HEK293 (cell line): Measurements from ENCODE around the gene GPR153.

Source experiments
- CTCF ChIA-PET: fragments of 350-600 bp; formaldehyde crosslinking; extraction: SDS; loops from one replicate; lab custom pipeline; 2021; ENCODE audit warnings: antibody characterized with exemption; lab: Yijun Ruan, JAX
- POLR2A ChIA-PET: fragments of 300-600 bp; formaldehyde crosslinking; extraction: SDS; loops from one replicate; lab custom pipeline; 2020; ENCODE audit warnings: antibody characterized with exemption, inconsistent platforms; lab: Yijun Ruan, JAX
- H3K27ac ChIP-seq: fragments of 200-500 bp; sonication (Bioruptor generic); 2 replicates; pipeline ENCODE4 v1.5.1; 2014; ENCODE audit warnings: low read depth, low read length, control low read depth, inconsistent platforms; ENCODE audit errors: extremely low read depth
- H3K36me3 ChIP-seq, 2 experiments: fragments of 200-500 bp in 1 of 2; sonication (Bioruptor generic) in 1 of 2; 1 replicate in 1 of 2; 2 replicates in 1 of 2; pipeline ENCODE4 v1.5.1; 2014 to 2017; ENCODE audit warnings: inconsistent platforms in 2 of 2, low read length in 2 of 2; ENCODE audit not compliant: control insufficient read depth in 2 of 2, insufficient read depth in 1 of 2
- H3K4me1 ChIP-seq: fragments of 200-500 bp; sonication (Bioruptor generic); 2 replicates; pipeline ENCODE4 v1.5.1; 2014; ENCODE audit warnings: mild to moderate bottlenecking, low read length, inconsistent platforms; ENCODE audit not compliant: control insufficient read depth, insufficient read depth
- H3K4me3 ChIP-seq: 2 replicates; pipeline ENCODE4 v1.5.1; 2011; ENCODE audit warnings: low read depth, mild to moderate bottlenecking, control low read depth, low read length, moderate library complexity
- H3K9me3 ChIP-seq: fragments of 200-500 bp; sonication (Bioruptor generic); 2 replicates; pipeline ENCODE4 v1.5.1; 2014; ENCODE audit warnings: low read depth, low read length, inconsistent platforms; ENCODE audit not compliant: control insufficient read depth, insufficient read depth
- ELK4 ChIP-seq: IDR thresholded peaks from 2 replicates; pipeline ENCODE4 v1.6.1; 2011; ENCODE audit warnings: mild to moderate bottlenecking, low read depth, low read length, borderline replicate concordance
- FEZF1 ChIP-seq: fragments of 450-650 bp; formaldehyde crosslinking; IDR thresholded peaks from 2 replicates; pipeline ENCODE4 v1.5.1; 2016; ENCODE audit warnings: missing biosample characterization, missing genetic modification characterization
- KLF1 ChIP-seq: fragments of 450-650 bp; formaldehyde crosslinking; IDR thresholded peaks from 2 replicates; pipeline ENCODE4 v1.5.1; 2016; ENCODE audit warnings: missing biosample characterization, missing genetic modification characterization
- KLF16 ChIP-seq: fragments of 450-650 bp; formaldehyde crosslinking; IDR thresholded peaks from 2 replicates; pipeline ENCODE4 v1.5.1; 2017; ENCODE audit warnings: missing biosample characterization, missing genetic modification characterization
- KLF8 ChIP-seq: fragments of 450-650 bp; formaldehyde crosslinking; IDR thresholded peaks from 2 replicates; pipeline ENCODE4 v1.5.1; 2016; ENCODE audit warnings: missing biosample characterization, missing genetic modification characterization
- OVOL3 ChIP-seq: fragments of 450-650 bp; formaldehyde crosslinking; IDR thresholded peaks from 2 replicates; pipeline ENCODE4 v1.5.1; 2016; ENCODE audit warnings: missing biosample characterization, missing genetic modification characterization
- SP2 ChIP-seq: fragments of 450-650 bp; formaldehyde crosslinking; IDR thresholded peaks from 2 replicates; pipeline ENCODE4 v1.5.1; 2016; ENCODE audit warnings: missing biosample characterization, missing genetic modification characterization
- TCF7L2 ChIP-seq: IDR thresholded peaks from 2 replicates; pipeline ENCODE4 v1.6.1; 2011; ENCODE audit warnings: low read depth, mild to moderate bottlenecking, inconsistent platforms, low read length, moderate library complexity, borderline replicate concordance
- ZBTB44 ChIP-seq: fragments of 450-650 bp; IDR thresholded peaks from 2 replicates; pipeline ENCODE4 v1.5.1; 2018; ENCODE audit warnings: missing biosample characterization, mild to moderate bottlenecking, missing genetic modification characterization
- ZBTB6 ChIP-seq: fragments of 450-650 bp; formaldehyde crosslinking; IDR thresholded peaks from 2 replicates; pipeline ENCODE4 v1.5.1; 2017; ENCODE audit warnings: missing biosample characterization, missing genetic modification characterization
- ZFP3 ChIP-seq: fragments of 450-650 bp; formaldehyde crosslinking; IDR thresholded peaks from 2 replicates; pipeline ENCODE4 v1.5.1; 2016; ENCODE audit warnings: low read depth, missing biosample characterization, missing genetic modification characterization
- ZNF10 ChIP-seq: fragments of 450-650 bp; formaldehyde crosslinking; IDR thresholded peaks from 2 replicates; pipeline ENCODE4 v1.5.1; 2017; ENCODE audit warnings: missing biosample characterization, missing genetic modification characterization
- ZNF140 ChIP-seq: fragments of 450-650 bp; formaldehyde crosslinking; IDR thresholded peaks from 2 replicates; pipeline ENCODE4 v1.5.1; 2016; ENCODE audit warnings: missing biosample characterization, missing genetic modification characterization
- ZNF211 ChIP-seq: fragments of 450-650 bp; formaldehyde crosslinking; IDR thresholded peaks from 2 replicates; pipeline ENCODE4 v1.5.1; 2016; ENCODE audit warnings: low read depth, missing biosample characterization, missing genetic modification characterization
- ZNF280D ChIP-seq: fragments of 450-650 bp; formaldehyde crosslinking; IDR thresholded peaks from 2 replicates; pipeline ENCODE4 v1.5.1; 2016; ENCODE audit warnings: missing biosample characterization, missing genetic modification characterization
- ZNF416 ChIP-seq: fragments of 450-650 bp; formaldehyde crosslinking; IDR thresholded peaks from 2 replicates; pipeline ENCODE4 v1.5.1; 2016; ENCODE audit warnings: missing biosample characterization, missing genetic modification characterization
- ZNF426 ChIP-seq: fragments of 450-650 bp; formaldehyde crosslinking; IDR thresholded peaks from 2 replicates; pipeline ENCODE4 v1.5.1; 2017; ENCODE audit warnings: missing biosample characterization, missing genetic modification characterization, mild to moderate bottlenecking, inconsistent platforms, moderate library complexity
- ZNF433 ChIP-seq: fragments of 450-650 bp; formaldehyde crosslinking; IDR thresholded peaks from 2 replicates; pipeline ENCODE4 v1.5.1; 2016; ENCODE audit warnings: missing biosample characterization, missing genetic modification characterization, low read depth
- ZNF473 ChIP-seq: fragments of 450-650 bp; formaldehyde crosslinking; IDR thresholded peaks from 2 replicates; pipeline ENCODE4 v1.5.1; 2017; ENCODE audit warnings: missing biosample characterization, missing genetic modification characterization
- ZNF510 ChIP-seq: fragments of 450-650 bp; formaldehyde crosslinking; IDR thresholded peaks from 2 replicates; pipeline ENCODE4 v1.5.1; 2018; ENCODE audit warnings: mild to moderate bottlenecking, missing genetic modification characterization, missing biosample characterization; ENCODE audit not compliant: insufficient replicate concordance
- ZNF571 ChIP-seq: fragments of 450-650 bp; formaldehyde crosslinking; IDR thresholded peaks from 2 replicates; pipeline ENCODE4 v1.5.0; 2017; ENCODE audit warnings: missing biosample characterization, missing genetic modification characterization
- ZNF621 ChIP-seq: fragments of 450-650 bp; formaldehyde crosslinking; IDR thresholded peaks from 2 replicates; pipeline ENCODE4 v1.5.1; 2017; ENCODE audit warnings: missing biosample characterization, missing genetic modification characterization
- ZNF623 ChIP-seq: fragments of 450-650 bp; formaldehyde crosslinking; IDR thresholded peaks from 2 replicates; pipeline ENCODE4 v1.5.1; 2016; ENCODE audit warnings: missing biosample characterization, missing genetic modification characterization
- ZNF747 ChIP-seq: fragments of 450-650 bp; formaldehyde crosslinking; IDR thresholded peaks from 2 replicates; pipeline ENCODE4 v1.5.1; 2016; ENCODE audit warnings: missing biosample characterization, missing genetic modification characterization
- ZNF76 ChIP-seq: fragments of 450-650 bp; formaldehyde crosslinking; IDR thresholded peaks from 2 replicates; pipeline ENCODE4; 2016; ENCODE audit warnings: low read depth, missing biosample characterization, missing genetic modification characterization, borderline replicate concordance
- ZNF830 ChIP-seq: fragments of 450-650 bp; IDR thresholded peaks from 2 replicates; pipeline ENCODE4 v1.5.0; 2018; ENCODE audit warnings: missing biosample characterization, missing genetic modification characterization, low read depth, mild to moderate bottlenecking, moderate library complexity
- ZNF843 ChIP-seq: fragments of 450-650 bp; formaldehyde crosslinking; IDR thresholded peaks from 2 replicates; pipeline ENCODE4 v1.5.1; 2016; ENCODE audit warnings: missing biosample characterization, missing genetic modification characterization
- ZSCAN23 ChIP-seq: fragments of 450-650 bp; formaldehyde crosslinking; IDR thresholded peaks from 2 replicates; pipeline ENCODE4 v1.5.1; 2016; ENCODE audit warnings: missing biosample characterization, missing genetic modification characterization

The GPR153 gene

GRCh38 chr1:6274102-6274501 is 13.2 kb upstream of the GPR153 start:
- H3K4me3 ChIP-seq, result no peak overlapping the region
- TF ChIP-seq ZNF621 (tag by site-specific recombination), result no peak
- peaks cover 0 to 15% of the 10 kb centered on the region in 2 experiments; a peak in 1 of 3 replicates for H3K36me3 ChIP-seq
- ChIA-PET POLR2A (no interaction called here), CTCF (no interaction called here)
- no peak overlapping the region for H3K27ac ChIP-seq
- H3K4me1 ChIP-seq, result peaks cover 36% of the 10 kb centered on the region
- H3K9me3 ChIP-seq, result no peaks in the 10 kb centered on the region

- H3K4me3 ChIP-seq, result no peak overlapping the region
- ChIA-PET CTCF (interaction anchor here (0.6 to 0.9 kb wide), 4 partner anchors 25 to 226 kb away, joined by 3 to 4 read pairs (median 3); no protein-coding TSS in a partner anchor), POLR2A (no interaction called here)
- peaks cover 0 to 8% of the 10 kb centered on the region in 2 experiments; a peak in 1 of 3 replicates for H3K36me3 ChIP-seq
- no peak overlapping the region for H3K27ac ChIP-seq
- H3K9me3 ChIP-seq, result no peaks in the 10 kb centered on the region
- peaks cover 36% of the 10 kb centered on the region for H3K4me1 ChIP-seq
- TF ChIP-seq ZNF843, result no peak
- no peak for TF ChIP-seq ZNF473 (tag by site-specific recombination)
- TF ChIP-seq ZNF571, result no peak
- TF ChIP-seq ZNF211, result no peak
- no peak for TF ChIP-seq ZFP3 (tag by site-specific recombination)
- no peak for TF ChIP-seq ZNF830 (tag by site-specific recombination)
- TF ChIP-seq ZBTB6 (tag by site-specific recombination), result no peak
- no peak for TF ChIP-seq ZBTB44 (tag by site-specific recombination)
- no peak for TF ChIP-seq ZNF10
- no peak for TF ChIP-seq ZNF623 (tag by site-specific recombination)
- TF ChIP-seq ZNF280D (tag by site-specific recombination), result no peak
- TF ChIP-seq ZNF140 (tag by site-specific recombination), result no peak
- no peak for TF ChIP-seq OVOL3
- no peak for TF ChIP-seq ZNF510 (tag by site-specific recombination)
- TF ChIP-seq ELK4, result no peak
- no peak for TF ChIP-seq ZNF426 (tag by site-specific recombination)
- TF ChIP-seq ZSCAN23 (tag by site-specific recombination), result no peak
- TF ChIP-seq KLF16 (tag by site-specific recombination), result no peak
- 0 out of 2 replicates have a peak, but pooled peaks have one; percentile 34 for TF ChIP-seq SP2 (tag by site-specific recombination)
- TF ChIP-seq KLF8 (tag by site-specific recombination), result peak; percentile 55; the same call in 1 of the 2 replicates
- TF ChIP-seq KLF1 (tag by site-specific recombination), result no peak
- no peak for TF ChIP-seq ZNF416 (tag by site-specific recombination)
- TF ChIP-seq TCF7L2, result no peak
- TF ChIP-seq ZNF76 (tag by site-specific recombination), result no peak
- no peak for TF ChIP-seq ZNF433
- TF ChIP-seq ZNF747 (tag by site-specific recombination), result no peak
- TF ChIP-seq FEZF1 (tag by site-specific recombination), result no peak
Observed at GRCh38 chr1:6273380-6273891, 12.5 kb upstream of the GPR153 start.
